GM13977 (cell line): ENCODE measurements around the gene ZEB2.

Source experiments
- DNase-seq: peaks from one replicate; pipeline ENCODE4 v3.0.0; 2012; ENCODE audit warnings: low spot score
- CTCF ChIP-seq: IDR thresholded peaks from 2 replicates; pipeline ENCODE4 v1.5.1; 2012; ENCODE audit warnings: mild to moderate bottlenecking, control low read depth; ENCODE audit not compliant: insufficient read depth; ENCODE audit errors: extremely low read depth, missing control alignments
- in situ Hi-C: fragments of 300-500 bp; cut with MboI; formaldehyde crosslinking; loops from one replicate; pipeline ENCODE4 v1.12.0; 2022; ENCODE audit warnings: low sequenced_read_pairs, low pct_unique_long_range_greater_than_20kb, mixed read lengths, inconsistent platforms; ENCODE audit not compliant: unreplicated experiment

Gene ZEB2

GRCh38 chr2:144385381-144385780, 134.5 kb downstream of the ZEB2 start:
- DNase-seq, result no peak
- in situ Hi-C loops, result no loop called here
- no peak for TF ChIP-seq CTCF

- in situ Hi-C loops, result no loop called here
- no peak for DNase-seq
Observed at GRCh38 chr2:144383571-144384100, 136.3 kb downstream of the ZEB2 start.

DNA sequence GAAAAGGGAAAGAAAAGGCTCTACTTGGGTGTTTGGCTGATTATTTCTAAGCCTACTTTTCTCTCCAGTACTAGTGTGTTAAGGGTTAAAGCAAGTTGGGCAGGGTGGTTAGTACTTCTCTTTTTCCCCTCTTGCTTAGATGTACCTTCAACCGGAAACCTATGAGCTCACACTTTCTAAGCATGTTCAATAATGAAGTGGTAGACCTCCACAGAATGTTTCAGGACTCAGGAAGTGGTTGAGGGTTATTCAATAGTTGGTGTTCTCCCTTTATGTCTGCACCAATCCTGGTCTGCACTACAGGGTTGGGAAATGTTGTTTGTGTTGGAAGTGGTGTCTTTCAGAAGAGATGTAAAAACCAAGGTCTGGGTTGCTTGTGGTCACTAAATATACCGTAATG, 137.1 kb downstream of the ZEB2 start:
- in situ Hi-C loops, result no loop called here
- TF ChIP-seq CTCF, result no peak
- peak; percentile 67 for DNase-seq

More at GRCh38 chr2:144383571-144384100, 136.3 kb downstream of the ZEB2 start:
- no peak for TF ChIP-seq CTCF

- DNase-seq, result no peak
- no peak for TF ChIP-seq CTCF
- in situ Hi-C loops, result no loop called here
Observed at GRCh38 chr2:144381716-144382115, 138.2 kb downstream of the ZEB2 start.

DNA sequence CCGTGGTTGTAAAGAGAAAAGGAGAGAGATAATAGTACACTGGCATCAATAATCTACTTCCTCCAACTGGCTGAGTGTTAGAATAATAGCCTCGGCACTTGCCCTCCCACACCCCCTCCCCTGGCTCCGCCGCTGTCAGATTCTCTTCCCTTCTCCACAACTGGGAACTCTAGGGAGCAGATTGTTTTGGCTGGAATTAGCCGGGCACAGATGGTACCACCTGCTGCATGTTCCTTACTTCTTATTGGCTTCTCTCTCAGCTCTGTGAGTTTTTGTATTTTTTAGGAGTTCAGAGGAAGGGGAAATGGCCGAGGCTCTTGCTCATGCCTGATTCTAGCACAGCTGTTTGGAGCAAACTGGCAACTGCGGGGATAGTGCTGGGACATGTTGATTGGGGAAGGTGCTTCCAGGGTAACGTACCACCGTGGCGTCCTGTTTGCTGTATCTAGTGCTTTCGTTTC, 140.0 kb downstream of the ZEB2 start:
- TF ChIP-seq CTCF, result no peak
- no peak for DNase-seq
- in situ Hi-C loops, result no loop called here

DNA sequence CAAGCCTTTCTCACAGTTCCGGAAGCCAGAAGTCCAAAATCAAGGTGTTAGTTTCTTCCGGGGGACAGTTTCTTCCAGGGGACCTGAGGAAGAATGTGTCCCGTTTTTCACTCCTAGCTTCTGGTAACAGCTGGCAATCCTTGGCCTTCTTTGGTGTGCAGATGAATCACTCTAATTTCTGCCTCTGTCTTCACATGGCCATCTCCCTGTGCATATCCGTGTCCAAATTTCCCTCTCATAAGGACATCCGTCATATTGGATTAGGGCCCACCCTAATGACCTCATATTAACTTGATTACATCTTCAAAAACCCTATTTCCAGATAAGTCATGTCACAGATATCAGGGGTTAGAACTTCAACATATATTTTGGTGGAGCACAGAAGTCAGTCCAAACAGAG, 141.4 kb downstream of the ZEB2 start:
- in situ Hi-C loops, result no loop called here
- no peak for TF ChIP-seq CTCF

DNA sequence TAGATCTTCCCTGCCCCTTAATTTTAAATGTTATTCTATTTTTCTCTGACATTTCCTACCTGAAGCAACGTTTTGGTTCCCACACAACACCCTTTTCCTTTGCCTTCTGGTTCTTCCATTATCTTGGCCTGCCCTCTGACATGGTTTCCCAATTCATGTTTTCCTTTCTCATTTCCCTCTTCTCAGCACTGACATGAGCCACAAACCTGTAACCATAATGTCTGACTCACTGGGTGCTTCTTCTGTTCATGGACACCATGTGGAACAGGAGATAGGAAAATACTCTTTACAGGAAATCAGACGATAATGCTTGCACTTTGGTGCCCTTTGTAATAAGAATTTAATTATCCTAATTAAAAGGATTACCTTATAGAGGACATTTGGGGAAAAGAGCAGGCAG, 142.0 kb downstream of the ZEB2 start:
- DNase-seq, result no peak
- TF ChIP-seq CTCF, result no peak

More for the DNA sequence above, 141.4 kb downstream of the ZEB2 start:
- DNase-seq, result no peak

More for the DNA sequence above, 142.0 kb downstream of the ZEB2 start:
- in situ Hi-C loops, result no loop called here
